Stimulated activated CD4-positive, alpha-beta T cell treated with anti-CD3 and anti-CD28 coated beads, Interleukin-1b, Interleukin-23, amount 100 ng/mL, for 1 hour (primary cell): ENCODE measurements around the gene ELAC1.

Experiments used
- DNase-seq, 2 donors: peaks; one replicate each; pipeline ENCODE4 v3.0.0-alpha.2; 2020; ENCODE audit warnings: low read depth in 2 of 2

Gene ELAC1

GRCh38 chr18:51017140-51017879 is 49.5 kb downstream of the ELAC1 start:
- DNase-seq, result no peak

- DNase-seq, result no peak
These were observed 52.7 kb downstream of the ELAC1 start for GRCh38 chr18:51020536-51020935.

- DNase-seq, result no peak
These were observed 53.6 kb downstream of the ELAC1 start for GRCh38 chr18:51021226-51021965.

GRCh38 chr18:51025512-51025911 is 57.7 kb downstream of the ELAC1 start:
- no peak for DNase-seq

GRCh38 chr18:51028201-51028805 is 60.5 kb downstream of the ELAC1 start:
- no peak for DNase-seq

GRCh38 chr18:51029378-51029693 is 61.5 kb downstream of the ELAC1 start:
- DNase-seq, result no peak

GRCh38 chr18:51029694-51030536 is 62.1 kb downstream of the ELAC1 start, which contains the start of gene SMAD4:
TSS of gene SMAD4 (plus strand) at chr18:51030213. CDS start at chr18:51047047, 16,834 bp downstream.
- DNase-seq, result peak; percentile 96 to 98

GRCh38 chr18:51030537-51031258 is 62.9 kb downstream of the ELAC1 start:
- DNase-seq, result peak; percentile 25 to 37

- no peak for DNase-seq
These were observed 64.4 kb downstream of the ELAC1 start for GRCh38 chr18:51032193-51032592.

GRCh38 chr18:51037230-51037629 is 69.4 kb downstream of the ELAC1 start:
- no peak for DNase-seq
